Mammary microvascular endothelial cell (primary cell): ENCODE measurements around the gene NUDT10. TPM values are rescaled to one million over a fixed set of nuclear protein-coding genes. Genes with fewer than 3 reads are reported as not detected.

Experiments used
- total RNA-seq: library from RNA; depleted of rRNA; stranded (reverse); fragments of >200 nt; gene quantifications from 2 replicates; pipeline ENCODE4 v1.2.3, GENCODE V29; 2015

The NUDT10 gene
- 0.20 and 0.69 TPM in 2 replicates for total RNA-seq

GRCh38 chrX:51332188-51332942, at the start of gene NUDT10:
TSS of gene NUDT10 (plus strand) at chrX:51332822. CDS start at chrX:51332966, 144 bp downstream.

Other genes starting within 250 kb of the NUDT10 start
- 0.59 and 1.1 TPM in 2 replicates for gene NUDT11, start 163.8 kb downstream of the NUDT10 start, total RNA-seq